HL-60/S4 (cell line): ENCODE measurements around the gene GRID1.
"Not testable (repeated sequence)": the region's sequence is repeated elsewhere in the genome, so short reads cannot be mapped to it uniquely, and the experiment has no call there.

Experiments
- in situ Hi-C: fragments of 300-500 bp; cut with MboI; formaldehyde crosslinking; loops from 2 replicates; pipeline ENCODE4 v1.14.3; 2022; ENCODE audit warnings: low sequenced_read_pairs

GRID1 gene

GRCh38 chr10:85864868-85865526, 501.6 kb downstream of the GRID1 start:
- in situ Hi-C loops: no loop called here

DNA sequence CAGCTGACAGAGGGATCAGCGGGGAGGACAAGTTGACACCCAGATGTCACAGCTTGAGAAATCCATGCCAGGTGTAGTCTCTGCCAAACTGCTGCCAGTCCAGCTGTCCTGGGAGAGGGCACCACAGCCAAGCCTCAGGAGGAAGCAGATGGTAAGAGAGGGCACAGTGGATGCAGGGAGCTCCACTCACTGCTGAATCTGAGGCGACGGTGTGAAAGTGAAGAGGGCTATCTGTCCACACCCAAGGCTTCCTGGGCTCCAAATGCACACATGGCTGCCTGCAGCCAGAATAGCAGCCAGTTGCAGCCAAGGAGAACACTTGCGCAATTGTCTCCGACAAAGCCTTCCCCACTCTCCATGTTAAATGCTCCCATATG, 502.4 kb downstream of the GRID1 start:
- in situ Hi-C loops: no loop called here

- in situ Hi-C loops: no loop called here
Observed at GRCh38 chr10:85863301-85864172, 503.1 kb downstream of the GRID1 start.

GRCh38 chr10:85862771-85863170, 503.8 kb downstream of the GRID1 start:
- in situ Hi-C loops: no loop called here

DNA sequence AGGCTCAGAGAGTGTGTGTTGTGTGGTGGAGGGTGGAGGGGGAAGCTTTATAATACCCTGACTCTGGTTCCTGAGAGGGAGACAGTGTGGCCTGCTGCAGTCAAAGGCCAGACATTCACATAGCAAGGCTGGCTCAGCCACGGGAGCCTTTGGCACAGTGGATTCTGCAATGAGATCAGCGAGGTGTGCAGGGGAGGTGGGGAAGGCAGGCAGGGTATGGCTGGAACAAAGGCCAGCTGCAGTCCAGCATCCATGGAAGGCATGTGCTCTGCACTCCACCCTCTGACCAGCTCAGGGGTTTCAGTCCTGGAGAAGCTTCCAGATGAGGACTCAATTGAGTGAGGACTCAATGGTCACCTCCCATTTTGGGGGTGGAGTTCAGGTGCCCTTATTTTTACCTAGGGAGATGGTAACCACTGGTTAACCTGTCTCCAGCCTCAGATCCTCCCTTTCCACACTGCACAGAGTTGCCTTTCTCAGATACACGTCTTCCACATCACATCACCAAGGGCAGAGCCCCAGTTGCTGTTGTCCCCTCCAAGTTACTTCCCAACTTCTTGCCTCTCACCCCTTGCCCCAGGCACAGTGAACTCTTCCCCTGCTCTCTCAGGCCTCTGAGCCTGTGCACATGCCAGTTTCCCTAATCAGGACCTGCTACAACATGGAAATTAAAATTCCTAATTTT, 504.9 kb downstream of the GRID1 start:
- in situ Hi-C loops: no loop called here

GRCh38 chr10:85859859-85860258, 506.7 kb downstream of the GRID1 start:
- in situ Hi-C loops: no loop called here

GRCh38 chr10:85858776-85859515, 507.6 kb downstream of the GRID1 start:
- in situ Hi-C loops: no loop called here

- in situ Hi-C loops: no loop called here
Observed at GRCh38 chr10:85857791-85858190, 508.8 kb downstream of the GRID1 start.

GRCh38 chr10:85857305-85857704, 509.3 kb downstream of the GRID1 start:
- in situ Hi-C loops: no loop called here

DNA sequence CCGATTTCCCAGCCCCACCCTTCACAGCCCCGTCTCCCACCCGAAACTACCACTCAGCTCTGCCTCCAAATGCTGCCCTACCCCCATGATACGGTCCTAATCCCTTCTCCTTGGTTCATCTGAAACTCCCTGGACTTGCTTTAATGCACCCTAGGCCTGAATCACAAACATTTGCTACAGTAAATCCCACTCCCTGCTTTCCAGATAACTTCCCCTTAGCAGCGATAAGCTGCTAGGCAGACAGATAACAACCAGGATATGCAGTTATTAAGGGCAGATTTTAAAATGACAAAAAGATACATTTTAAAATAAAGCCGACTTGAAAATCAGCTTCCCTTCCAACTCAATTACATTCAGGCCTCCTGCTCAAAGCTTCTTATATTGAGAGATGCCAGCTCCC, 514.7 kb downstream of the GRID1 start:
- in situ Hi-C loops: no loop called here

- in situ Hi-C loops: no loop called here
Observed at GRCh38 chr10:85851325-85851724, 515.3 kb downstream of the GRID1 start.

GRCh38 chr10:85850736-85851135, 515.9 kb downstream of the GRID1 start:
- in situ Hi-C loops: no loop called here

- in situ Hi-C loops: no loop called here
Observed at GRCh38 chr10:85849315-85849714, 517.3 kb downstream of the GRID1 start.

DNA sequence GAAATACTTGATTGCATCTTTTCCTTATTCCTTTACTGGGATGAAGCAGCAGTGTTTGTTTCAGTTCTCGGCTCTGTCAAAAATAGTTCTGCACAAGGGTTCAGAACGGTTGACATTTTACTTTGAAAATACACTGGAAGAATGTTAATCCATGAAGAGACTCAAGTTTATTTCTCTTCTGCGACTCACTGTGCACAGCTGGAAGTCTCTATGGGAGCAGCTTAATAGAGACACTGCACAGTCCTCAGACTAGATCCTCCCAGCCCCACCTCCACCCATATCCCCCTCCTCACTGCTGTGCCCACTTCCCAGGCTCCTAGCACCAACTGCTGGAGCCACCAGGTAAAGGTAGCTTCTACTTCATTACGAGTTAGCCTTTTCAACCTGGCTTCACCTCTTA, 517.8 kb downstream of the GRID1 start:
- in situ Hi-C loops: no loop called here

- in situ Hi-C loops: no loop called here
Observed at GRCh38 chr10:85847085-85847484, 519.5 kb downstream of the GRID1 start.

GRCh38 chr10:85838660-85839059, 527.9 kb downstream of the GRID1 start:
- in situ Hi-C loops: not testable (repeated sequence)

- in situ Hi-C loops: no loop called here
Observed at GRCh38 chr10:85832988-85833387, 533.6 kb downstream of the GRID1 start.

- in situ Hi-C loops: no loop called here
Observed at GRCh38 chr10:85831422-85831821, 535.2 kb downstream of the GRID1 start.

DNA sequence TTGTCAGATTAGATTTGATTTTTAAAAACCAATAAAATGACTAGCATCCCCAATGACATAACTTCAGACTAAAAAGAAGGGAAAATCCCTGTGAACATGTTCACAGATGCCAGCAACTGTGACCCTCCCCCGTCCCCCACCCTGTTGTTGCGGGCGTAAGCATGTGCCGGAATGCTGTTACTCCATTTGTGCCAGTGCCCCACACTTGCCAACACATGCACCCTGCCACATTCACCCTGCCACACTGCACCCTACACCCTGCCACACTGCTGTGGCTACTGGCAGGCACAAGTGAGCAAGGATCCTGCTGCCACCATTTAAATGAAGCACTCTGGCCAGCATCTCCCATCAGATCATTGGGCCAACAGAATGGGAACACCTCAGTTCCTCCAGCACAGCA, 540.2 kb downstream of the GRID1 start:
- in situ Hi-C loops: no loop called here

DNA sequence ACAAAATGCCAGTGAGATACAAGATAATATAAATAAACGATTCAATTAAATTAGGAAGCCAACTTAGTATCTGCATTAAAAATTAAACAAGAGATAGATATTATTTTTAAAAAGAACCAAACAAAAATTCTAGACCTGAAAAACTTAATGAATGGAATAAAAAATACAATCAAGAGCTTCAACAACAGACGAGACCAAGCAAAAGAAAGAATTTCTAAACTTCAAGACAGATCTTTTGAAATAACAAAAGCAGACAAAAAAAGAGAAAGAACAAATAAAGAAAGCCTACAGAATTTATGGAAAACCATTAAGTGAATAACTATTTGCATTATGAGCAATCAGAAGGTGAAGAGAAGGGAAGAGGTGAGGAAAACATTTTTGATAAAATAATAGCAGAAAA, 555.2 kb downstream of the GRID1 start:
- in situ Hi-C loops: no loop called here

DNA sequence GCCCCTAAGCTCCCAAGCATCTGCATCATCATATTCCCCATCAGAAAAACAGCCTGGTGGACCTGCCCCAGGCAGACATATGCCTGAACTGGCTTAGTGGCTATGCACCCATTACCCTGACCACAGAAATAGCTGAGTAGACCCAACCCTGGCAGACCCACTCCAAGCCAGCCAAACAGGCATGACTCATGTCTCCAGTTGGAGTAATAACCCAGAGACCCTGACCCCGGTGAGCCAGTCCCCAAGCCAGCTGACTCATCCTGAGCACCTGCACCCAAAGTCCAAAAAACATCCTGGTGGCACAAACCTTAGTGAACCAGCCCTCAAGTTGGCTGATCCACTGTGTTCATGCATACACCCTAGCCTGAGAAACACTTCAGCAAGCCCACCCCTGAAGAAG, 555.9 kb downstream of the GRID1 start:
- in situ Hi-C loops: no loop called here
